ENCODE results near the gene CBY2.

DNA sequence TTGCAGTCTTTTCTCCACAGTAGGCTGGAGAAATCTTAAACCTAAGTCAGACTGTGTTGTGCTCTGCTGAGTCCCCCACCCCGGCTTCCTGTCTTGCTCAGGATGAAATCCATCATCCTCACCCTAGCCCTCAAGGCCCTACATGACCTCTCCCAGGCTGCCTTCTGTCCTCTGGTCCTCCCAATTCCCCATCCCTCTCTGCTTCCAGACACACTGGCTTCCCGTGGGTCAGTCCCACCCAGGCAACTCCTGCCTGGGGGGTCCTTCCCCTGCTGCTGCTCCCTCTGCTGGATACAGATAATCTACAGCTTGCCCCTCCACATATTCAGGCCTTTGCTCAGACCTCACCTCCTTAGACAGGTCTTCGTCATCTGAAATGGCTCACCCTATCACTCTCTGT, 18.4 kb upstream of the CBY2 start:
- TF ChIP-seq, protein P1, sequence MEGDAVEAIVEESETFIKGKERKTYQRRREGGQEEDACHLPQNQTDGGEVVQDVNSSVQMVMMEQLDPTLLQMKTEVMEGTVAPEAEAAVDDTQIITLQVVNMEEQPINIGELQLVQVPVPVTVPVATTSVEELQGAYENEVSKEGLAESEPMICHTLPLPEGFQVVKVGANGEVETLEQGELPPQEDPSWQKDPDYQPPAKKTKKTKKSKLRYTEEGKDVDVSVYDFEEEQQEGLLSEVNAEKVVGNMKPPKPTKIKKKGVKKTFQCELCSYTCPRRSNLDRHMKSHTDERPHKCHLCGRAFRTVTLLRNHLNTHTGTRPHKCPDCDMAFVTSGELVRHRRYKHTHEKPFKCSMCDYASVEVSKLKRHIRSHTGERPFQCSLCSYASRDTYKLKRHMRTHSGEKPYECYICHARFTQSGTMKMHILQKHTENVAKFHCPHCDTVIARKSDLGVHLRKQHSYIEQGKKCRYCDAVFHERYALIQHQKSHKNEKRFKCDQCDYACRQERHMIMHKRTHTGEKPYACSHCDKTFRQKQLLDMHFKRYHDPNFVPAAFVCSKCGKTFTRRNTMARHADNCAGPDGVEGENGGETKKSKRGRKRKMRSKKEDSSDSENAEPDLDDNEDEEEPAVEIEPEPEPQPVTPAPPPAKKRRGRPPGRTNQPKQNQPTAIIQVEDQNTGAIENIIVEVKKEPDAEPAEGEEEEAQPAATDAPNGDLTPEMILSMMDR (IDR thresholded peaks at IDR 0.05; ENCODE audit: insufficient read depth, low read length): no peak
- TF ChIP-seq, protein P2, sequence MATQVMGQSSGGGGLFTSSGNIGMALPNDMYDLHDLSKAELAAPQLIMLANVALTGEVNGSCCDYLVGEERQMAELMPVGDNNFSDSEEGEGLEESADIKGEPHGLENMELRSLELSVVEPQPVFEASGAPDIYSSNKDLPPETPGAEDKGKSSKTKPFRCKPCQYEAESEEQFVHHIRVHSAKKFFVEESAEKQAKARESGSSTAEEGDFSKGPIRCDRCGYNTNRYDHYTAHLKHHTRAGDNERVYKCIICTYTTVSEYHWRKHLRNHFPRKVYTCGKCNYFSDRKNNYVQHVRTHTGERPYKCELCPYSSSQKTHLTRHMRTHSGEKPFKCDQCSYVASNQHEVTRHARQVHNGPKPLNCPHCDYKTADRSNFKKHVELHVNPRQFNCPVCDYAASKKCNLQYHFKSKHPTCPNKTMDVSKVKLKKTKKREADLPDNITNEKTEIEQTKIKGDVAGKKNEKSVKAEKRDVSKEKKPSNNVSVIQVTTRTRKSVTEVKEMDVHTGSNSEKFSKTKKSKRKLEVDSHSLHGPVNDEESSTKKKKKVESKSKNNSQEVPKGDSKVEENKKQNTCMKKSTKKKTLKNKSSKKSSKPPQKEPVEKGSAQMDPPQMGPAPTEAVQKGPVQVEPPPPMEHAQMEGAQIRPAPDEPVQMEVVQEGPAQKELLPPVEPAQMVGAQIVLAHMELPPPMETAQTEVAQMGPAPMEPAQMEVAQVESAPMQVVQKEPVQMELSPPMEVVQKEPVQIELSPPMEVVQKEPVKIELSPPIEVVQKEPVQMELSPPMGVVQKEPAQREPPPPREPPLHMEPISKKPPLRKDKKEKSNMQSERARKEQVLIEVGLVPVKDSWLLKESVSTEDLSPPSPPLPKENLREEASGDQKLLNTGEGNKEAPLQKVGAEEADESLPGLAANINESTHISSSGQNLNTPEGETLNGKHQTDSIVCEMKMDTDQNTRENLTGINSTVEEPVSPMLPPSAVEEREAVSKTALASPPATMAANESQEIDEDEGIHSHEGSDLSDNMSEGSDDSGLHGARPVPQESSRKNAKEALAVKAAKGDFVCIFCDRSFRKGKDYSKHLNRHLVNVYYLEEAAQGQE (IDR thresholded peaks at IDR 0.05; ENCODE audit: insufficient replicate concordance, low read depth): no peak

Data from HL-60 (cell line).